NCI-H345 treated with DMSO at 0.1 percent for 48 hours (cell line): ENCODE results near the gene PDE6H.

Experiments used
- DNase-seq: peaks from one replicate; lab custom pipeline; 2025; ENCODE audit not compliant: unreplicated experiment; lab: John Stamatoyannopoulos, UW

Gene PDE6H

DNA sequence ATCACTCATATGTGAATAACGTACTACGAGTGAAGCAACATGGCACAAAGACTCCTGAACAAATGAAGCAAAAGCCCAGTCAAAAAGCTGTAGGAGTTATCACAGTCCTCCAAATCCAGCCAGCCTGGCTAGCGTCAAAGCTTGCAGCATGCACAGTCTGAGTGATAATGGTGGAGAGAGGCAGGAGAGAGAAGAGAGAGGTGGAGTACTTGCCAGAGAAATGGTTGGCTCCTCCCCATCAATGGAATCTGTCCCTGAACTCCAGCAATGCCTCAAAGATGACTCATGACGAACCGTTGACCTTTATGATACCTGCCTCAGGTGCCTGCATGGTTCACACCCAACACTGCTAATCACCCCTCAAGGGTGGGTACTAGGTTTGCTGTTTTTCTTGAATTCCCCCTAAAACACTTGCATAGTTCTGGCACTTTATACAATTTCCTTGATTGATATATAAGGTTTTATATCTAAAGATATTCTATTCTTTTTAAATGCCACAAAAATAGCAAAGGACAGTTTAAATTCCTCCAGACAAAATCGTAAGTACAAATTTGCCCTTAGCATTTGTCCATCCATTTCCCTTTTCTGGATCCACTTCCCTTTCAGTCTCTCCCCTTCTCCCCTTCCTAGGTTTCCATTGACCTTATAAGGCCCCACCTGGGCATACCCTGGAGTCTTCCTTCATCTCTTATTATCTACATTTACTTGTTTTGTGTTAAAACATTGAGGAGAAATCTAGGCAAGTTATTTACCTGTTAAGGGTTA, 21.7 kb upstream of the PDE6H start:
- DNase-seq: no peak

DNA sequence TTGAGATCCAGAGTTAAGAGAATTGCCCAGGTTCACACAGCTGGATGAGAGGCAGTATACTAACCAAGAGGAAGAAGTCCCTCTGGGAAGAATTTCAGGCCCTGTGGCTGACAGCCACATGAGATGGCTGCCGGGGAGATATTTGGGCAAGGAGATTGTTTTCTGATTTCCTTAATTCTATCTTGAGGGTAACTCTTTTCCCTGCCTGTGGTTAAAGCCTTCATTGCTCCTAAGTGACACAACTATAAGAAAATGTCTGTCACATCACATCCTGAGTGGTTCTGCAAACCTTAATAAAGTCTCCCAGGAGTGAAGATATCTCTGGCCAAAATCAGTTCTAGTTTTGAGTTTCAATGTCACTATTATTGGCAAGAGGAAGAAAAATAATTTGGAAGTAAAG, 21.0 kb upstream of the PDE6H start:
- DNase-seq: no peak

DNA sequence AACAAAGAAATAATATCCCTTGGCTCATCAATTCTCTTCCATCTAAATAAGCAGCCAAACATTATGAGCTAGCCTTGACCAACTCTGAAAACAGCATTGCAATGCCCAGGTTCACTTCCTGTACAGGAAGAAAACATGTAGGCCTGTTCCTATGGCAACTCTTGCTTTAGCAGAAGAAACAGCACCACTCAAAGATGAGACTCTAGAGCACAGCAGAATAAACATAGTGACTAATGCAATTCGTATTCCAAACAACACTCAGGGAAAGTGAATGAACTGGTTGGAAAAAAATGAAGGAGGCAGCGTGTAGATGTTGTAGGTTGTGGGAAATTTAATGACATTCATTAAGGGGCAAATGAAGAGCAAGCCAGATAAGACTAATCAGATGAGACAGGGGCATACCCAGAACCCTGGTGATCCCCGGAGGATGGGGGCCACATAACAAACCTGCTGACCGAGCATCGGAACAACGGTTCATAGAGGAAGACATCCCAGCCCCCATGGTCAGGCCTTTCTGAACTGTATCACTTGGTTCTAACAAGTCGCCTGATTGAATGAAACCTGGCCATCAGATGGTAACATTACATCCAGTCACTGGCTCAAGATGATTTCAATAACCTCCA, 20.4 kb upstream of the PDE6H start:
- DNase-seq: no peak

DNA sequence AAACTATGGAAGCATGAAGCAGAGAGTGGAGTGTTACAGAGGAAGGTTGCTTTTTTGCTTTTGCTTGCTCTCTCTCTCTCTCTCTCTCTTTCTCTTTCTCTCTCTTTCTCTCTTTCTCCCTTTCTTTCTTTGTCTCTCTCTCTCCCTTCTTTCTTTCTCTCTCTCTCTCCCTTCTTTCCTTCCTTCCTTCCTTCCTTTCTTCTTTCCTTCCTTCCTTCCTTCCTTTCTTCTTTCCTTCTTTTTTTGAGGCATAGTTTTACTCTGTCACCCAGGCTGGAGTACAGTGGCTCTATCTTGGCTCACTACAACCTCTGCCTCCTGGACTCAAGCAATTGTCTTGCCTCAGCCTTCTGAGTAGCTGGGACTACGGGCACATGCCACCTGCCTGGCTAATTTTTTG, 19.1 kb upstream of the PDE6H start:
- DNase-seq: no peak

DNA sequence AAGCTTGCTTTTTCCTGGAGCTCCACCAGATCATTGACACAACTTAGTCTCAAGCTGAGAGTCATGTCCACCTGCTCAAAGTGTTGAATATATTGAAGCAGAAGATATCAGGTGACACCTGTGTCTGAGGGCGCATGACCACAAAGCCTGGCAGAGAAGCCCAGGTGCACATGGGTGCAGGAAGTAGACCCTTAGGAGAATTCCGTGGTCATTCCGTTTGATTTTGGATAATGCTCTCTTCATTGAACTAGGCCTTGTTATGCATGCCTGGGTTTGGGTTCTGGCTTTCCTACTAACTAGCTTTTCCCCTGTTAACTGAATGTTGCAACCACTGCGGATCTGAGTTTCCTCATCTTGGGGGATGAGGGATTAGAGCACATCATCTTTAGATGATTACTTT, 18.6 kb upstream of the PDE6H start:
- no peak for DNase-seq

DNA sequence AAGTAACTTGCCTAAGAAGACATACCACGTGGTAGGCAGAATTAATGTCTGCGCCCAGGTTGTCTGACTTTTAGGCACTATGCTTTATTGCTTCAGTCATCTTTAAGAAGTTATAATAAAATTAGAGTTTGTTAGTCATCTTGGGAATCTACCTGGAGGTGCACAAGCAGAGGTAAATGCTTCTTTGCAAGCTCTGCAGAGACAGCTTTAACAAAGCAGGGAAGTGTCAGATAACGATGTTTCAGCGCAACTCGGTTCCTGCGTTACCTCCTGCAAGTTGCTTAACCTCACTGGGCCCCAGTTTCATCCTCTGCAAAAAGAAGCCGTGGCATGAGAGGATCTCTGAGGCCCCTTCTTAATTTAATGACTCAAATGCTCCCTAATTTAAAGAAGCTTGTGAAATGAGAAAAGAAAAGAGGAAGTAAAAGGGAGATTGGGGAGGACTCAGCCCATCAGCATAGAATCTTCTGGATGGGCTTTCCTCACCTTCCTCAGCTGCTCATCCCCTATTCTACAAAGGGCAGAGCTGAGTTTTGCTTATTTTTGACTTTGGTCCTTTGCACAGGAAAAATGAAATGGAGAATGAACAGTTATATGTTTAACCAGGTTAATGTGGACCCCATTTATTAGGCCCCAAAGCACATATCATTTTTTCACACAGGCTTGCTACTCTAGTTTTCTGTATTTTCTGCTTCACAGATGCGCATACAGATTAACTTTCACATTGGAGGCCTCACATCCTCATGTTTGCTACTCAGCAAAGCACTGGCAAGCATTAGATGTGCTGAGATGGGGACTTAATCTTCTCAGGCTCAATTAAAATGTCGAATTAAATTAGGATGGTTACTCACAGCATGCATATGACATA, 16.6 kb upstream of the PDE6H start:
- DNase-seq: no peak

DNA sequence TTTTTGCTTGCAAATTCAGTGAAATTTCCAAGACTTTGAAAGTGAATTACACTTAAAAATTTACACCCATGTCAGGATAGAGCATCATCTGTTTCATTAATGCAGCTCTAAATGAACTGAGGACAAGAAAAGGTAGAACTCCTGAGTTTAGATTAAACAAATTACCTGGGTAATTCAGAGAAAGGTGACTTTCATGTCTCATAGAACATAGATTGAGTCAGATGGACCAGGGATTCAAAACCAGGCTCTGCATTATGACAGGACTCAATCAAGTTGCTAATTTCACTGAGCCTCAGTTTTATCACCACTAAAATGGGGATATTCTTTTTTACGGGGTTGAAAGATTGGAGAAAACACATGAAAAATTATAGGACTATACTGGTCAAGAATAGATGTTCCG, 15.9 kb upstream of the PDE6H start:
- no peak for DNase-seq

DNA sequence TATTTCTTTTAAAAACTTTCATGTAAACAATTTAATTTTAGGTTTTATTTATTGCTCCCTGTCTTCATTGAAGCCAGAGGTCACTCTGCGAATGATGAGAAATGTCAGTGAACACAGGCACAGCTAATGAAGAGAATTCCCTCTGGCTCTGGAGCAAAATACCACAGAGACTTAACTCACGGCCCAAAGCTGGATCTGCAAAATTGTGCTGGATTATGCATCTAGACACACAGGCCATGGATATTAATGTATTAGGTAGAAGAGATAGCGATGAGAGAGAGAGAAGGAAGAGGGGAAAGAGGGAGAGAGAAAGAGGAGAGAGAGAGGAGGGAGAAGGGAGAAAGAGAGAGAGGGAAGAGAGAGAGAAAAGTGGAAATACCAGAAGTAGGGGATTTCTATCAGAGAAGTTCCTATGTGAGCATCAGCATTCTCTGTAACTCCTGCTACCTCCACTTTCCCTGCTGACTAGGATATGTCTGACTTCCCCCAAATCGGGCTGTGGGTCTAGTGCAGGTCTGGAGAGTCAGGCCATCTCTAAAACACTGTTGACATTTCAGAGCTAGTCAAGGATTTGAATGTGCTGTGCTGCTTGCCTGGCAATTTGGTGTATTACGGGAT, 15.2 kb upstream of the PDE6H start:
- no peak for DNase-seq

DNA sequence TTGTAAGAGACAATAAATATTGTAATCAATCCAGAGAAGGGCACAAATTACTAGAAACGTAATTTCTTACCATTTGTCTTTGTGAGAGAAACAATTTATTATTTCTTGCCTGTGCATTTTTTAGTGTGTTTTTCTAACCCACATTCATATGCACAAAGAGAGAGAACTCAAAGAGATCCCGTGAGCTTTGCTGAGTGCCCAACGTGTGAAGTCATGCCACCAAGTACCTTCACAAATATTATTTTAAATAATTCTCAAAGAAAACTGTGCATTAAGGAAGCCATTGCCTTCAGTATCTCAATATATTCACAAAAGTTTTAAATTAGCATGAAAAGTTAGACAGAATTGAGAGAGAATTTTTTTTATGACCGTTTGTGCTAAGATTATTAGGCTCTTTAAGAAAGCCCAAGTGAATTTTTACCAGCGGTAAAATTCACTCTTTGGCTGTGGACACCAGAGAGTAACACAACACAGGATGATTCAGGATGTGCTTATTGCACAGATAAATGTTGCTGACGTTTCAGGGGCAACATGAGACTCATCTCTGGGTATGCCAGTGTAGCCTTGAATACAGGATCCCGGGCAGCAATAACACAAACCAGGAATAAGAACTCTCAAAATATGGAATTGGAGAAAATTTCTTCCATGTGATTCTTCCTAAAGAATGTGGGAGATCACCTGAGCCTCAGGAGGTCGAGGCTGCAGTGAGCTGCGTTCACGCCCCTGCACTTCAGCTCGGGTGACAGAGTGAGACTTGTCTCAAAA, 14.3 kb upstream of the PDE6H start:
- DNase-seq: no peak

DNA sequence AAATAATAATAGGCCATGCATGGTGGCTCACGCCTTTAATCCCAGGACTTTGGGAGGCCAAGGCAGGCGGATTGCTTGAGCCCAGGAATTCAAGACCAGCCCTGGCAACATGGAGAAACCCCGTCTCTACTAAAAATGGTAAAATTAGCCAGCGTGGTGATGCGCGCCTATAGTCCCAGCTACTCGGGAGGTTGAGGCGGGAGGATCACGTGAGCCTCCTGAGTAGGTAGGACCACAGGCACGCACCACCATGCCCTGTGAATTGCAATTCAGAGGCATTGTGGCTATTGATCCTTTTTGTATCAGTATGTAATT, 13.8 kb upstream of the PDE6H start:
- no peak for DNase-seq

DNA sequence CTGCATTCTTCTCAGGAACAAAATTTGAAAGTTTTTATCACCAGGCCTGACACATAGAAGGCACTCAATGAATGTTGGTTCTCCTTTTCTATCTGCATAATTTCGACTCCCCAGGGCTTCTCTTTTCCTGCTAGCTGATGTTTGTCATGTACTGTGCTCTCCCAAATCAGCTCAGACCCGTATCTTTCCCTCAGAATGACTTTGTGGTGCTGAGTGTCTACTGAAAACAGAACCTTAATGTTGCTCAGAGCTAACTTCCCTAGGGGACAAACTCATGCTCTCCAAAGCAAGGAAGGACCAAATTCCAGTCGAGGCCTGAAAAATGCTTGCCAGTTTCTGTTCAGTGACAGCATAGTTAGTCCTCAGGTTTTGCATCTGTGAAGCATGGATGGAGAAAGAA, 13.4 kb upstream of the PDE6H start:
- DNase-seq: no peak

DNA sequence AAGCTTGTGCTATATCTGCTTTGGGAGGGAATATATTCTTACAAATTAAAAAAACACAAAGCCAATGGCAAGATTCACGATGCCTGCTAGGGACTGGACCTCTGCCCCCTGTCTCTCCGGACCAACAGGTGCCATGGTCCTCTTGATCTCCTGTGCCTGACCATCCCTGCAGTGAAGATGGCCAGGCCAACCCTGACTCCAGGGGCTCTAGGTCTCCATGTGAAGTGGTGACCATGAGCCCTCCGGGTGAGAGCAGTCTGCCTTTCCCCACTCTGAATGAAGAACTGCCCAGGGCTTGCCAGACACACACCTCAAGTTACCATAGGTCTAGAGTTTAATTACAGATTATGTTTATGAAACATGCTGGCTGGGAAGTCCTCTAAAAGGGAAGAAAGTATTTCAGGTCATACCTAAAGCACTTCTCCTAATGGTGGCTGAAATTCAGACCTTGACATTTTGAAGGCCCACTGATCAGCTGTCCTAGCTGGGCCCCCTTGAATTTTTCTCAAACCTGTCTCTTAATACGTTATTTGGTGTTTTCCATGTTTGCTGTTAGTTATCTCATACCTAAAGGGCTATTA, 12.8 kb upstream of the PDE6H start:
- no peak for DNase-seq

DNA sequence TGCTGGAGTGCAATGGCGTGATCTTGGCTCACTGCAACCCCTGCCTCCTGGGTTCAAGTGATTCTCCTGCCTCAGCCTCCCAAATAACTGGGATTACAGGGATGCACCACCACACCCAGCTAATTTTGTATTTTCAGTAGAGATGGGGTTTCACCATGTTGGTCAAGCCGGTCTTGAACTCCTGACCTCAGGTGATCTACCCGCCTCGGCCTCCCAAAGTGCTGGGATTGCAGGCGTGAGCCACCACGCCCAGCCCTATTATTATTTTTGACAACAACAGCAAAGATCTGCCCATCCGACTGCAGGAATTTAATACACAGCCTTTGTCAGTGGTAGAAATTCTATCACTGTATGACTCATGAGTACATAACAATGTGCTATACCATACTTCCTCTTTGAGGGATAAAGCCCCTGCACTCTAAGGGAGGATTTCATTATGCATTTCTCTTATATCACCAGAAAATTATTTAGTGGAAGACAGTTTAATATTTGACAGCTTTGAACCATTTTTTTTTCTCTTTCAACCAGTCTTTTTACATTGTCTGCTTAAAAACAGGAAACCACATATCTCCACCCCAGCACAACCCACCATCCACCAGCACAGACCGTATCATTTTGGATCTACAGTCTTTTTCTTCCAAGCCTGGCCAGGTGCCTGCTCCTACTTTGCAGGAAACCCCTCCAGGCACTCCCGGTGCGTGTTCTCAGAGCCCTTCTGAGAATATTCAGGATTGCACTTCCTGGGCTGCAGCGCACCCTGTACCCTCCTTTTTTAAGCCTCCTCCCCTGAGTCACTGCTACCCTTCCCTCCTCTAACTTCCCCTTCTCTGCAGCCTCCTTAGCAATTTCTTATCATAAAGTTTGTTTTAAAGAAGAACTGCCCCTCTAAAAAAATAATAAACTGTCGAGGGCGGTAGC, 12.0 kb upstream of the PDE6H start:
- DNase-seq: no peak

DNA sequence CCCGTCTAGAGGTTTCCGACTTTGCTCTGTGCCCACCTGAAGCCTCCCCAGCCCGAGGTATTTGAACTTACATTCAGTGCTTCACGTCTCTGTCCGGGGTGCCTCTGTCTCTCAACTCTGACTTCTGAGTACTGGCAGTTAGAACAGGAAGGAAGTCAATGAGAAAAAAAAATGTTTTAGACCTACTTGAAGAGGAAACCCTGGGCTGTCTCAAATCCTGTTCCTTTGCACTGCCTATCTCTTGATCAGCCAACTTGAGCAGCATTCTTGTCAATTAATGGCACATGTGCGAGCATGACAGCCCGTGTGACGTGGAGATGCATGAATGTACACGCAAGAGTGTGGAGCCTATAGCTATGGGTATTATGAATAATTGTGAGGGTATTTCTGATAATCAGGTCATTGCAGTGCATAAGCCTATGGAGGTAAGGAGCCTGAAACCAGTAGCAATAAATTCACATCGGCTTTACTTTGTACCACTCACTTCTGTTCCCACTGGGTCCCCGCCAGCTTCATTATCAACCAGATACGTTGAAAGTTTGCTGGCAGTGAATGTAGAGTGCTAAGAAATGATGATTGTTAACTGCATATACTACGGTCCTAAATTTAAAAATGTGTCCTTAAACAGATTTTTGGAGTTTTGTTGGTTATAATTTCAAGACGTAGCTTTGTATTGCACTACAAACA, 11.2 kb upstream of the PDE6H start, which contains the start of gene ARHGDIB:
Gene ARHGDIB (minus strand): TSS at position 136 of the 687 bp plus-strand sequence. CDS start 10,889 bp downstream, outside the sequence.
- DNase-seq: no peak

DNA sequence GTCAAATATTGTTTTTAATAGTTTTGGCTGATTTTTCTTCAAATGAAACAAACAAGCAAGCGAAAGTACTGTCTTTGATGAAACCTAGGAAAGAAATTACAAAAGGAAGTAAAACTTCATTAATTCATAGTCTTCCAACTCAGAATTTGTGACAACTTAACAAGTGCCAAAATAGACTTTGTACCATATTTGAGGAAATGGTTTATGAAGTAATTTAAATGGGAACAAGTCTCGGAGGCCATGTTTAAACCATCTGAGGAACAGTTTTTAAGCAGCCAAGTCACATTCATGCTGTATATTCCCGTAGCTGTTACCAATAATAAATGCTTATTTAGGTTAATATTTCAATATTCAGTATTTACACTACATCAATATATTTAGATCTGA, 10.7 kb upstream of the PDE6H start:
- no peak for DNase-seq

DNA sequence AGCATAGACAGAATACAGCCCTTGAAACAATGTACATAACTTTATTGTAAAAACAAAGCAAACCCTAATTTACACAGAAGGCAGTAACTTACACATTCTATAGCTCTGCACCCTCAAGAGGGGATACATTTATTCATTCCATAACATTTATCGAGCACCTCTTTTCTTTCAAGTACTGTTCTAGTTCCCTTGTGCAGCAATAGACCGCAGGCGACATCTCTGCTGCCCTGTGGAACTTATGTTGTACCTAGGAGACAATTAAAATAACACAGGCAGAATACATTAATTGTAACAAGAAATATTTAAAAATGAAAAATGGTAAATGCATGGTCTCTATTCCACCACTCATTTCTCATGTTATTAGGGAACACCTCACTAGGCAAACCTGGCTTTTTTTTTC, 10.0 kb upstream of the PDE6H start:
- no peak for DNase-seq

DNA sequence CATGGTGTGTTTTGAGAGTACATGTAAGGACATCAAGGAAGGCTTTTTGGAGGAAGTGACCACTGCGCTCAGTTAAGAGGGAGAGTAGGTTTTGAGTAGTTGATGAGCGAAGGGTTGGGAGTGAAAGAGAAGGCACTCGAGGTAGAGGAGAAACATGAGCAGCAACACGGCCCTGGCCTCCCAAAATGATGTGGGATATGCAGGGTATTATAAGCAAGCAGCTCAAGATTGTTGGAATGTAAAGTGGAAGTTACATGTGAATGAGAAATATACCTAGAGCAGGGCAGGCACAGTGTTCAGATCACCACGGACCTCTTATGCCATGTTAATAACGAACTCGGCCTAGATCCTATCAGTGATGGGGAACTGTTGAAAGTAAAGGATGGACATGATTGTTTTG, 9.3 kb upstream of the PDE6H start:
- DNase-seq: no peak

DNA sequence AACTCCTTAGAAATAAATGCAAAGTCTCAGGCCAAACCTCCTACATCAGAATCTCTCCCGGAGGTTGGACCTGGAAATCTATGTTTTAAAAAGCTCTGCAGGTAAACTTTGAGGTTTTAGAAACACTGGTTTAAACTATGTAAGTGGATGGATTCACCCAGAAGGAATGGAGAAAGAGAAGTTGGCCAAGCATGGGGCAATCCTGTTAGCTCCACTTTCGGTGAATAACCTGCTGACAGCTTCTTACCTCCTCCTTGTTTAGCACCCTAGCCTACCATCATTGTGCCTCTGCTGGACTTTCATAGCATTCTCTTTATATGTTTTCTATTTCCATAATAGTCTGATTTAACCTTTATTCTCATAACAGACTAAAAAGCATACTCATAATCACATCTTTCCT, 8.4 kb upstream of the PDE6H start:
- no peak for DNase-seq

DNA sequence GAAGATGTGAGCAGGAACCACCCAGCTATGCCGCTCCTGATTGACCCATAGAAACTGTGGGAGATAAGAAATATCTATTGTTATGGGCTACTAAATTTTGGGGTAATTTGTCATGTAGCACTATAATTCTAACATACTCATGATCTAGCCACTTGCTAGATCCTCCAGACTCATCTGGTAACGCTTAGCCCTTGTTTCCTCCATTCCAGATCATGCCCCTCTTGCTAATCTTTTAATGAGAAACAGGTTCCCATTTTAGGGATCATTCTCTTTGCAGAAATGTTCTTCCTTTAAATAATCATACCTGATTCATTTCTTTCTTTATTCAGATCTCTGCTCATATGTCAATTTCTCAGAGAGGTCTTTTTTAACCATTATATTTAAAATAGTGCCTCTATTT, 7.6 kb upstream of the PDE6H start:
- DNase-seq: no peak
